ENCODE measurements around the gene GFAP. TPM values are rescaled to one million over a fixed set of nuclear protein-coding genes. Genes with fewer than 3 reads are reported as not detected.
"Not testable (repeated sequence)": the region's sequence is repeated elsewhere in the genome, so short reads cannot be mapped to it uniquely, and the experiment has no call there.

Gene GFAP
- total and polyA plus RNA-seq, 11 donors, result 0.94 to 12.4 (median 5.8) TPM

DNA sequence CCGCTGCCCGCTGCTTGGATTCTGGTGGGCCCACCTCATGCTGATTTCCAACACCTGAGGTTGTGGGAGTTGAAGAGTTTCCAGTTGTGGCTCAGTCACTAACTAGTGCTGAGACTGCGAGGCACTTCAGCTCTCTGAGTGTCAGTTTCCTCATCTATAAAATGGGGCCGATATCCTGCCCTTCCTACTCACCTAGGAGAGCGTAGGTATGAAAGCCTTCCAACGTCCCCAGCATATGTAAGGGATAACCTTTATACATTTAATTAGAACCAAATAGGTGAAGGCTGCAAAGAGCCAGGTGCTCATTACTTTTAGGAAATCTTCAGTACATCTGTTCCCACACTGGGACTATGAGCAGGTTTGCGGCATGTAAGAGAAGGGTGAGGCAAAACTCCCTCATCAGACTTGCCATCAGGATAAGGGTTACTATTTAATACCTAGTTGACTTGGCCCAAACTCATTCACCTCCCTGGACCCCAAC is 33.1 kb upstream of the GFAP start:
- ATAC-seq, result no peak
- WGBS, 4 donors, result 69 to 87% (median 70%) methylated on average over 4 to 7 of the region's 7 CpGs
- intact Hi-C loops (cut with DNase I), result no loop called here

GRCh38 chr17:44947461-44948314 is 32.4 kb upstream of the GFAP start, which contains the start of gene KIF18B:
Gene KIF18B (minus strand): TSS chr17:44947773. CDS start chr17:44936344, 11,429 bp downstream.
- ATAC-seq (peak; percentile 93 to 100 (median 100)), DNase-seq (peak; percentile 89 to 91 (median 90))
- TF ChIP-seq POLR2A (IDR thresholded peaks at IDR 0.05), result peak in 1 of 2 donors; percentile 88
- TF ChIP-seq CTCF (IDR thresholded peaks at IDR 0.05), result no peak
- intact Hi-C loops (cut with DNase I), result loop anchor here in 1 of 10 donors (2.0 kb wide), 1 partner anchor 73 kb away; no protein-coding TSS in a partner anchor
- Histone ChIP-seq H3K27me3 (no peaks in the 10 kb centered on the region), H3K4me3 (peak within 1 kb of the TSS; percentile 22 to 80 (median 59)), H3K27ac (peak within 1 kb of the TSS in 10 of 12 donors; percentile 19 to 73 (median 62)), H3K36me3 (no peaks in the 10 kb centered on the region), H3K9me3 (no peaks in the 10 kb centered on the region), H3K4me1 (peaks cover 0 to 22% (median 9%) of the 10 kb centered on the region in 12 donors)
- 2 to 3% (median 2%) methylated on average over 33 to 62 of the region's 62 CpGs for WGBS, 4 donors

More for the DNA sequence above, 33.1 kb upstream of the GFAP start:
- peak overlapping the region; percentile 22 to 80 (median 59) for H3K4me3 ChIP-seq
- H3K4me1 ChIP-seq, result peaks cover 0 to 22% (median 9%) of the 10 kb centered on the region in 12 donors
- H3K27me3 ChIP-seq, result no peaks in the 10 kb centered on the region
- no peaks in the 10 kb centered on the region for H3K36me3 ChIP-seq
- DNase-seq, result no peak
- no peak for TF ChIP-seq POLR2A (IDR thresholded peaks at IDR 0.05)
- no peak for TF ChIP-seq CTCF (IDR thresholded peaks at IDR 0.05)
- H3K9me3 ChIP-seq, result no peaks in the 10 kb centered on the region
- H3K27ac ChIP-seq, result peak overlapping the region in 9 of 12 donors; percentile 19 to 73 (median 59)

GRCh38 chr17:44945652-44946051 is 30.4 kb upstream of the GFAP start:
- H3K9me3 ChIP-seq, DNase-seq, H3K27ac ChIP-seq, ATAC-seq, H3K36me3 ChIP-seq, H3K27me3 ChIP-seq, H3K4me3 ChIP-seq: not testable (repeated sequence)
- intact Hi-C loops (cut with DNase I), result loop anchor here in 1 of 10 donors (2.0 kb wide), 1 partner anchor 75 kb away; no protein-coding TSS in a partner anchor
- 85 to 96% (median 94%) methylated on average over 9 to 10 of the region's 10 CpGs for WGBS, 4 donors
- peaks cover 0 to 22% (median 9%) of the 10 kb centered on the region in 12 donors for H3K4me1 ChIP-seq

DNA sequence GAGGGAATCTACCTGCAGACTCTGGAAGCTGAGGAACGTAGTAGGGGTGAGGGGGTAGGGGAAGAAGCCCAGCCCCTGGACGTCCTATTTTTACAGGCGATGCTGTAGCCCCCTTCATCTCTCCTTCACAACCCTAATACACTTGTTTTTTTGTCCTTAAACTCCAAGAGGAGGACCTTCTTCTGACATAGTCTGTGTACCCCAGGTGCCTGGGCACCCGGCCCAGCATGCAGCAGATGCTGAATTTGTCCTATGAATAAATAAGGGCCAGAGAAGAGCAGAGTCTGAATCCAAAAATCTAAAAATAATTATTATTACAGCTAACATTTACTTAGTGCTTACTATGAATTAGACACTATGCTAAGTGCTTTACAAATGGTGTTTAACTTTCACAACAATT is 27.2 kb upstream of the GFAP start:
- no peaks in the 10 kb centered on the region for H3K27me3 ChIP-seq
- 70 to 80% (median 71%) methylated on average over 4 of the region's 4 CpGs for WGBS, 4 donors
- intact Hi-C loops (cut with DNase I), result no loop called here

More for the DNA sequence above, 27.2 kb upstream of the GFAP start:
- ATAC-seq (no peak), DNase-seq (no peak)
- Histone ChIP-seq H3K4me3 (no peak overlapping the region), H3K9me3 (peaks cover 0 to 8% (median 0%) of the 10 kb centered on the region in 12 donors), H3K36me3 (no peaks in the 10 kb centered on the region), H3K27ac (no peak overlapping the region), H3K4me1 (peaks cover 0 to 20% (median 6%) of the 10 kb centered on the region in 12 donors)
- TF ChIP-seq CTCF (IDR thresholded peaks at IDR 0.05) (no peak), POLR2A (IDR thresholded peaks at IDR 0.05) (no peak)

Measured in heart left ventricle (tissue), 16 donors.